ENCODE results near the gene ITPRIP. TPM values are rescaled to one million over a fixed set of nuclear protein-coding genes. Genes with fewer than 3 reads are reported as not detected.

ITPRIP gene
- total RNA-seq, 3 donors from 2014 or later (not counting 1 experiment from before 2014, with no cell fraction given), result 172 to 225 (median 176) TPM

DNA sequence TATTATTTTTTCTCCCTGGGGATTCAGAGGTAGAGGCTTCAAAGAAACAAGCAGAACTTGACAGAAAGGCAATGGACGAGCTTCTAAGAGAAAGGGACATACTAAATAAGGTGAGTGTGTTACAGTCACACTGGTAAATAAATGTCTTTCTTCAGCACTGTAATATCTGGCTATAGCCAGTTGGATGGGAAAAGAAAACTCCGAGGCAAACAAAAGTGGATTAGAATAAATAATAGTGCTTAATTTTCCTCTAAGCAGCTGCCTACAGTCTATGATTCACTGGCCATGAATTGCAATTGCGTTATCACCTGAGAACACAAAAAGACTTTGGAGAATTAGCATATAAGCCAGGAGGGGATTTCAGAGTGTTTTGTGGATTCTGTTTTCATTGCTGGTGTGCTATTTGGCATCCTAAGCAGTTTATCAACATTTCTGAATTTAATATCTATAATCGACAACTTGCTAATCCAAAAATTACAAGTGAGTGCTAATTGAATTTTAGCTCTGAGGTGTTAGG, 38.6 kb upstream of the ITPRIP start:
- Mint-ChIP-seq H3K27ac (no peak overlapping the region), H3K36me3 (no peaks in the 10 kb centered on the region), H3K9me3 (no peaks in the 10 kb centered on the region), H3K27me3 (ENCODE audit: low read depth in 2 of 2) (peaks cover 28 to 58% of the 10 kb centered on the region in 2 donors), H3K4me1 (no peaks in the 10 kb centered on the region), H3K4me3 (no peak overlapping the region)
- TF ChIP-seq, protein P1, sequence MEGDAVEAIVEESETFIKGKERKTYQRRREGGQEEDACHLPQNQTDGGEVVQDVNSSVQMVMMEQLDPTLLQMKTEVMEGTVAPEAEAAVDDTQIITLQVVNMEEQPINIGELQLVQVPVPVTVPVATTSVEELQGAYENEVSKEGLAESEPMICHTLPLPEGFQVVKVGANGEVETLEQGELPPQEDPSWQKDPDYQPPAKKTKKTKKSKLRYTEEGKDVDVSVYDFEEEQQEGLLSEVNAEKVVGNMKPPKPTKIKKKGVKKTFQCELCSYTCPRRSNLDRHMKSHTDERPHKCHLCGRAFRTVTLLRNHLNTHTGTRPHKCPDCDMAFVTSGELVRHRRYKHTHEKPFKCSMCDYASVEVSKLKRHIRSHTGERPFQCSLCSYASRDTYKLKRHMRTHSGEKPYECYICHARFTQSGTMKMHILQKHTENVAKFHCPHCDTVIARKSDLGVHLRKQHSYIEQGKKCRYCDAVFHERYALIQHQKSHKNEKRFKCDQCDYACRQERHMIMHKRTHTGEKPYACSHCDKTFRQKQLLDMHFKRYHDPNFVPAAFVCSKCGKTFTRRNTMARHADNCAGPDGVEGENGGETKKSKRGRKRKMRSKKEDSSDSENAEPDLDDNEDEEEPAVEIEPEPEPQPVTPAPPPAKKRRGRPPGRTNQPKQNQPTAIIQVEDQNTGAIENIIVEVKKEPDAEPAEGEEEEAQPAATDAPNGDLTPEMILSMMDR (IDR thresholded peaks at IDR 0.05), result no peak
- Histone ChIP-seq H3K27me3 (ENCODE audit: control insufficient read depth, insufficient read depth, low read length) (peaks cover 4% of the 10 kb centered on the region), H3K9me3 (ENCODE audit: control insufficient read depth, insufficient read depth, low read length) (no peaks in the 10 kb centered on the region), H3K27ac (ENCODE audit: low read length) (no peak overlapping the region), H3K4me1 (ENCODE audit: control insufficient read depth, insufficient read depth, low read length) (no peaks in the 10 kb centered on the region), H3K4me3 (ENCODE audit: low read length) (no peak overlapping the region), H3K36me3 (ENCODE audit: control insufficient read depth, insufficient read depth, low read length) (no peaks in the 10 kb centered on the region)
- intact Hi-C loops (cut with micrococcal nuclease), result no loop called here
- no peak for DNase-seq
- 89% methylated on average over 3 of the region's 4 CpGs for WGBS (ENCODE audit: insufficient coverage)
- ATAC-seq, result no peak

DNA sequence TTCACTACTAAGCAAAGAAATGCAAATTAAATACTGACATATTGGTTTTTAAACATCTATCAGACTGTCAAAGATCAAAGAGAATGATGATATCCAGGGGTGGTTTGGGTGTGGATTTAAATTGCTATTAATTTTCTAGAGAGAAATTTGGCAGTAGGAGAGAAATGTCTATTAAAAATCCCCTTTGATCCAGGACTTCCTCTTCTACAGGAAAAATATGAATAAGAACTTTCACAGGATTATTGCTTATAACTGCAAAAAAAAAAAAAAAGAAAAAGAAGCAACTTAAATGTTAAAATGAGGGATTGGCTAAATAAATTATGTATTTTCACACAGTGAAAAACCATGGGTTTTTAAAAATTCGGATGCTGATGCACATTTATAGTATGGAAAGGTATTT, 36.3 kb upstream of the ITPRIP start:
- Mint-ChIP-seq H3K36me3 (no peaks in the 10 kb centered on the region), H3K27ac (no peak overlapping the region), H3K9me3 (no peaks in the 10 kb centered on the region), H3K4me3 (no peak overlapping the region), H3K27me3 (ENCODE audit: low read depth in 2 of 2) (peaks cover 29 to 50% of the 10 kb centered on the region in 2 donors), H3K4me1 (no peaks in the 10 kb centered on the region)
- intact Hi-C loops (cut with micrococcal nuclease), result no loop called here
- DNase-seq (no peak), ATAC-seq (no peak)
- no peak overlapping the region for H3K27ac ChIP-seq (ENCODE audit: low read length)
- no peaks in the 10 kb centered on the region for H3K4me1 ChIP-seq (ENCODE audit: control insufficient read depth, insufficient read depth, low read length)
- TF ChIP-seq, protein P1 (IDR thresholded peaks at IDR 0.05), result no peak
- H3K9me3 ChIP-seq (ENCODE audit: control insufficient read depth, insufficient read depth, low read length), result peaks cover 5% of the 10 kb centered on the region
- peaks cover 8% of the 10 kb centered on the region for H3K27me3 ChIP-seq (ENCODE audit: control insufficient read depth, insufficient read depth, low read length)
- WGBS (ENCODE audit: insufficient coverage), result no CpG with 5 or more reads among the region's 1 CpG
- no peaks in the 10 kb centered on the region for H3K36me3 ChIP-seq (ENCODE audit: control insufficient read depth, insufficient read depth, low read length)
- no peak overlapping the region for H3K4me3 ChIP-seq (ENCODE audit: low read length)

DNA sequence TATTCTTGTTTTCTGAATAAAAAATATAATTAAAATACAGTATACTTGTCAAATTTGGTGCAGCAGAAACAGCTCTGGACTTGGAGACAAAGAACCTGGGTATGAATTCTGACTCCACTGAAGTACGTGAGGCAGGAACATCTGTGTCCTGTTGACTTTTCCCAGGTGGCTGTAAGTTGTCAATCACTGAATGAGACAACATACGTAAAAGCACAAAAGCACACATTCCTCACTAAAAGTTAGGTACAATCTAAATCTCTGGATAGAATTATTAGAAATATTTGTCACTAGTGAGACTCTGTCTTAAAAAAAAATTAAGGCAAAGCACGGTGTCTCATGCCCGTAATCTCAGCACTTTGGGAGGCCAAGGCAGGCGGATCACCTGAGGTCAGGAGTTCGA, 33.5 kb upstream of the ITPRIP start:
- 93% methylated on average over 5 of the region's 6 CpGs for WGBS (ENCODE audit: insufficient coverage)

More for the DNA sequence above, 33.5 kb upstream of the ITPRIP start:
- H3K36me3 ChIP-seq (ENCODE audit: control insufficient read depth, insufficient read depth, low read length), result no peaks in the 10 kb centered on the region
- Mint-ChIP-seq H3K36me3 (no peaks in the 10 kb centered on the region), H3K4me1 (no peaks in the 10 kb centered on the region), H3K9me3 (no peaks in the 10 kb centered on the region), H3K27me3 (ENCODE audit: low read depth in 2 of 2) (peaks cover 28 to 56% of the 10 kb centered on the region in 2 donors), H3K27ac (no peak overlapping the region), H3K4me3 (no peak overlapping the region)
- H3K4me1 ChIP-seq (ENCODE audit: control insufficient read depth, insufficient read depth, low read length), result no peaks in the 10 kb centered on the region
- H3K4me3 ChIP-seq (ENCODE audit: low read length), result no peak overlapping the region
- H3K9me3 ChIP-seq (ENCODE audit: control insufficient read depth, insufficient read depth, low read length), result peaks cover 5% of the 10 kb centered on the region
- ATAC-seq (no peak), DNase-seq (no peak)
- H3K27ac ChIP-seq (ENCODE audit: low read length), result no peak overlapping the region
- intact Hi-C loops (cut with micrococcal nuclease), result no loop called here
- H3K27me3 ChIP-seq (ENCODE audit: control insufficient read depth, insufficient read depth, low read length), result peaks cover 8% of the 10 kb centered on the region
- TF ChIP-seq, protein P1 (IDR thresholded peaks at IDR 0.05), result no peak

All from natural killer cell (primary cell).